T-helper 1 cell treated with Interleukin-12 subunit alpha and Interleukin-12 subunit beta and Interleukin-4 antibody, amounts not matched to agents 30 ng/mL and 1 ng/mL, for 36 hours (primary cell): Measurements from ENCODE around the gene TMEM225. TPM values are rescaled to one million over a fixed set of nuclear protein-coding genes. Genes with fewer than 3 reads are reported as not detected.
"Not testable (repeated sequence)": the region's sequence is repeated elsewhere in the genome, so short reads cannot be mapped to it uniquely, and the experiment has no call there.

Experiments
- intact Hi-C: fragments of 100-400 bp; cut with micrococcal nuclease; formaldehyde crosslinking; loops from one replicate; pipeline ENCODE4 v1.15.1; 2024
- total RNA-seq: library from RNA; stranded (reverse); gene quantifications from 2 replicates; pipeline ENCODE4 v1.2.3, GENCODE V29; 2022

The TMEM225 gene, protein sequence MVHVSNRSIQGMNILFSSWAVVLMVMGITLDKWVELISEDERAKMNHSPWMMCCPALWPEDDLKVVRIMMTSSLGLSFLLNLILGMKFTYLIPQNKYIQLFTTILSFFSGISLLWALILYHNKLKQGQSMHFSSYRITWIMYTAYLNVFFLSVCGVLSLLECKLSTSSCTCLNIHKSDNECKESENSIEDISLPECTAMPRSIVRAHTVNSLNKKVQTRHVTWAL
- not detected in 2 replicates for total RNA-seq

DNA sequence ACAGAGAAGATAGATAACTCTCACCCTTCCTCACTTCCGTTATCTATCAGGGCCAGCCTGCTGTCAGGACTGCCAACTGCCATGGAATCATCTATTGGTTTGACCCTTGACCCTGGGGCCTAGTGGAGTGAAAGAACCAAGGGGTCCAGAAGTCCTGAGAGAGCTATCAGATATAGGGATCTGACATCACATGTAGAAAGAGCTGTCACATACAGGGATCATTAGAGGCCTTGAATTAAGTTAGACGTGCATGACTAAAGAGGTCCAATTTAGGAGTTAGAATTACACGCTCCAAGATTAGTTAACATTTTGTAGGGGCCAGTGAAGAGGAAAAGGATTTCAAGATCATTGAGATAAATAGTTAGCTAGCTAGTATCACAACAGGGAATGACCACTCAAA, at the start of gene TMEM225:
Gene TMEM225 (minus strand): TSS at position 101 of the 400 bp plus-strand sequence. CDS start 245 bp downstream, outside the sequence.
- intact Hi-C loops, result no loop called here

DNA sequence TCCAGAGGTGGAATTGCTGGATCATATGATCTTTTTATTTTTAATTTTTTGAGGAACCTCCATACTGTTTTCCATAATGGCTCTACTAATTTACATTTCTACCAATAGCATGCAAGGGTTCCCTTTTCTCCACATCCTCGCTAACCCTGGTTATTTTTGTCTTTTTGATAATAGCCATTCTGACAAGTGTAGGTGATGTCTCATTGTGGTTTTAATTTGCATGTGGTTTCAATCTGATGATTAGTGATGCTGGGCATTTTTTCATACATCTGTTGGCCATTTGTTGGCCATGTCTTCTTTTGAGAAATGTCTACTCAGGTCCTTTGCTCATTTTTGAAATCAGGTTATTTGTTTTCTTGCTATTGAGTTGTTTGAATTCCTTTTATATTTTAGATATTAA, 38.6 kb upstream of the TMEM225 start:
- intact Hi-C loops, result no loop called here

DNA sequence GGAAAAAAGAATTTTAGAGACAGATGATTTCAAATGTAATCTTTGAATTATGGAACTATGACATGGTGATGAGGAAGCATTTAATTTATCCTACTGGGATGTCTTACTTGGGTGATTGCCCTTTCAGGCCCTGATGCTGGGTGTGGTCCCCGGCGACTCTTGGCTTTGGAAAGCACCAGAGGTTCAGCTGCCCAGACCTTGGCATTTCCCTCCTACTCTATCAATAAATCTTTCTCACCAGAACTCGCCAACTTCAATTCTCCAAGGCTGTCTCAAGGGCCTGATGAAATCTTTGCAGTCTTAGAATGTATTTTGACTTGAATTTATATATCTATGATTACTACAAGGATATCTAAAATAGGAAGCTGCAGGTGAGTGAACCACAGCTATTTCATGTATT, 35.5 kb upstream of the TMEM225 start:
- intact Hi-C loops, result no loop called here

DNA sequence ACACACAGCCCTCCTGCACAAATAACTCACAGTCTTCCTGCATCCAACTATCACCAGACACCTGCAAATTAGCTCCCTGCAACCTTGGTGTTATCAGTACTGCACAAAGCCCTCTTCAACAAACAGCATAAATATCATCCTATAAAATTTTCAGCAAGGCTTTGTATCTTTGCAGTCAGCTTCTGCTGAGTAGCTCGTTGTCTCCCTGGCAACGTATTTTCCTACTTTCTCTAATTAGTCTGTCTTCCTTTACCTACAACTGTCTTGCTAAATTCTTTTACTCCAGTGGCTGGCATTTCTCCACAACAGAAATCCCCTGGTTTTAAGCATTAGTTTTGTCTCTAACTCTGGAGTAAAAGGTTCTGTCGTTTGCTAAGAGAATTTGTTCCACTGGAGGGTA, 20.4 kb upstream of the TMEM225 start:
- intact Hi-C loops, result no loop called here

DNA sequence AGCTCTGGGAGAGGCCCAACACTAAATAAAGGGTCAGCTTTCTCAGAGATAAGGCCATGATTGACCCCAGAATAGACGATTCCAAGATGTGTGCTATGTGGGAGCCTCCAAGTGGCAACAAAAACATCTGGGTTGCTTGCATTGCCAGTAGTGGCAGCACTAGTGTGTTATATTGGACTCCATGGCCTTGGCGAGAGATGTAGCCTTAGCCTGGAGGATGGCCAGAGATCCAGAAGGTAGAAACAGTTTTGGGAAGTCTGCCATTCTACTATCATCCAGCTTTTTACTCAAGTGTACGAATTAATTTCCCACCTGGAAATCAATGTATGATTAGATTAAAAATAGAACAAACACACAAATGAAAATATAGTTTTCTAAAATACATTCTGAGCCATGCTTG, 19.5 kb upstream of the TMEM225 start:
- intact Hi-C loops, result no loop called here

DNA sequence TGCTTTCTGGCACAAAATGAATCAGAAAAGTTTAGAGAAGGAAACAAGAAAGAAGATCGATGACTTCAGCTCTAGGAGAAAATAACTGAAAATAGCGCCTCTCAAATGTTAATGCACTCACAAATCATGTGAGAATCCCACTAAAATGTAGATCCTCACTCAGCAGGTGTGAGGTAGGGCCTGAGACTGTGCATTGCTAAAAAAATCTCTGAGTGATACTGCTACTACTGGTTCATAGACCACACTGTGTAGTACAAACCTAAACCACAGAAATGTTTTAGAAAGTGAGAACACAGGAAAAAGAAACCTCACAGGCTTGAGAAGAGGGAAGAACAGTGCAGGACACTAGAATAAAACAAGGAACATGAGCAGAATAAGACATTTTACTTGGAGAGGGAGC, 18.5 kb upstream of the TMEM225 start:
- intact Hi-C loops, result no loop called here

DNA sequence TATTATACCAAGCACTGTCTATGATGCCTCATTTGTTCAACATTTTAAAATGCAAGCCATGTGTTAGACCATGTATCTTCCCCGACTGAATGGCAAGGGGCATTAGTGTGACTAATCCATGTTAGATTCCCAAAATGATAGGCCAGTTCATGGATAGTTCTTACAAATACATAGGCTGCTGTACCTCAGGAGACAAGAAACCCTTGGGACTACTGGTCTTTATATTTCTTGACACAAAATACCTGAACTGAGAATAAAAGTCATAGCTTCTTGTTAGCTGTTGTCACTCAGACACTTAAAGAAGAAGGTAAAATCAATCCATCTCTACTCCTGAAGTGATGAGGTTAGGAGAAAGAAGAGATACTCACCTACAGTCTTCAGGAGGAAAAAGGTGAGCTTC, 16.4 kb upstream of the TMEM225 start, which contains the start of gene OR8D4:
Gene OR8D4 (plus strand): TSS at position 301 of the 400 bp plus-strand sequence. CDS start 4,265 bp downstream, outside the sequence.
- intact Hi-C loops, result no loop called here

DNA sequence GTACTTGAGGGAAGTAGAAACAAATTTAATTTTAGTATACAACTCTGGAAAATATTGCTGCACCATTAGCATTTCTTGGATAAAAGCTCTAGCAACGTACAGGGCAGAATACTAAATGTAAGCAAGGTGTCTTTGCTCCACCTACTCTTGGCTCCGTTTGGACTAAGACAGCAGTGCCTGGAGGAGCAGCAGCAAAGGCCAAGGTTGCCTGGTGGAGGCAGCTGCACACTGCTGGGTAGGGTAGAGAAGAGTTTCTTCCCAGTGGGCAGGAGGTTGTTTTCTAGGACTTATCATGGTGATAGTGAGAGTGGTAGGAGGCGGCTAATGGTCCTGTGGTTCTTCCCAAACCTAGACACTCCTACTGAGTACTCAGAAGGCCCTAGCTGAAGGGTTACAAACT, 14.3 kb upstream of the TMEM225 start:
- intact Hi-C loops, result no loop called here

DNA sequence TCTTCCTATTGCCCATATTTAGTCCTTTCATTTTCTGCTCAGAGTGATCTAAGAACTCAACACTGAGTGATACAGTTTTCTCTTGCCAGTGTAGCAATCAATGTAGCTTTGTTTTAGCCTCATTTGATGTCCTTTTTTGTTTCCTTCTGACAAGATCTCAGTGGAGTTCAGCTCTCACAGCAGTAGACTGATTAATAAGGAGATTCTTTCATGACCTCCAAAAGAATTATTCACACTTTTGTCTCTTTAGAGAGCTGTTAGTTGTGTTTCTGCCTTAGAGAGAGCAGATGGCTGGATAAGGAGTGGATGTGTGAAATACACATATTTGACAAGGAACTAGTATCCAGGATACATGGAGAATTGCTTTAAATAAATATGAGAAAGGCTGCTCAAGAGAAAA, 6.6 kb upstream of the TMEM225 start:
- intact Hi-C loops, result no loop called here

DNA sequence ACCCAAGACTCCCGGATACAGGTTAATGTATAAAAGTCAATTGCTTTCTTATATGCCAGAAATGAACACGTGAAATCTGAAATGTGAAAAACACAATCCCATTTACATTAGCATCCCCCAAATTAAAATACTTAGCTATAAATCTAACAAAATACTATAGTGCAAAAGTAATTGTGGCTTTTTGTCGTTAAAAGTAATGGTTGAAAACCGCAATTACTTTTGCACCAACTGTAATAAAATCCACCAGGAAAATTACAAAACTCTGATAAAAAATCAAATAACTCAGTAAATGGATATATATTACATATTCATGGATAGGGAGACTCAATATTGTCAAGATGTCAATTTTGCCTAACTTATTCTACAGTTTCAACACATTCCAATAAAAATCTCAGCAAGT, 4.6 kb downstream of the TMEM225 start:
- intact Hi-C loops, result no loop called here

DNA sequence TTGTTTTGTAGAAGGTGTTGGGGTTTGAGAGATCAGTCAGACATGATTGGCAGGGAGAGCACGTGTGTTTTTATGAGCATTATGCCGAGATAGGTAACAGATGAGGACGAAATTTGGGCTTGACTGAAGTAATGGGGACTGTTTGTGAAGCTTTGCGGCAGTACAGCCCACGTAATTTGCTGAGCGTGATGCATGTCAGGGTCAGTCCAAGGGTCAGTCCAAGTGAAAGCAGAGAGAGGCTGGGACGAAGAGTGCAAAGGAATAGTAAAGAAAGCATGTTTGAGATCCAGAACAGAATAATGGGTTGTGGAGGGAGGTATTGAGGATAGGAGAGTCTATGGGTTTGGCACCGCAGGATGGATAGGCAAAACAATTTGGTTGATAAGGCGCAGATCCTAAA, 17.7 kb downstream of the TMEM225 start:
- intact Hi-C loops, result not testable (repeated sequence)

DNA sequence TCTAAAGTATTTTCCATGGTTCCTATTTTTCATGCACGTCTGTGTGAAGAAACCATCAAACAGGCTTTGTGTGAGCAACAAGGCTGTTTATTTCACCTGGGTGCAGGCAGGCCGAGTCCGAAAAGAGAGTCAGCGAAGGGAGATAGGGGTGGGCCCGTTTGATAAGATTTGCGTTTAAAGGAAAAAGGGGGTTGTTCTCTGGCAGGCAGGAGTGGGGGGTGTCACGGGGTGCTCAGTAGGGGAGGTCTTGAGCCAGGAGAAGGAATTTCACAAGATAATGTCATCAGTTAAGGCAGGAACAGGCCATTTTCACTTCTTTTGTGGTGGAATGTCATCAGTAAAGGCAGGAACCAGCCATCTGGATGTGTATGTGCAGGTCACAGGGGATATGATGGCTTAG, 20.2 kb downstream of the TMEM225 start:
- intact Hi-C loops, result not testable (repeated sequence)

DNA sequence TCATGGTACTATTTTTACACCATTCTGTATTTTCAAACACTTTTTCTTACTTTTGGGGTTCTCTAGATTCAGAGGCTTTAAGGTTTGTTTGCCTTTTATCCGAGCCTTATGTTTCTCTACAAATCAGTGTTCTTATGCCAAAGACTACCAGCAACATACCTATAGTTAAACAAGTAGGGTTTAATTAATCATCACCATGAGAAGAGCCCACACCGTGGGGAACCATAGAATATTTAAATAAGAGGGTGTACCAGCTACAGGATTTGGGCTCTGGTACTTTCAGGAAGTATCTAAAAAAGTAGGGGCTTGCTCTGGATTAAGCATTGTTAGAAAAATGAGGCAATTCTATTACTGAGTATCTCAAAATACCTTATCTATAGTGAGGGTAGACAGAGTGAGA, 25.7 kb downstream of the TMEM225 start:
- intact Hi-C loops, result no loop called here

DNA sequence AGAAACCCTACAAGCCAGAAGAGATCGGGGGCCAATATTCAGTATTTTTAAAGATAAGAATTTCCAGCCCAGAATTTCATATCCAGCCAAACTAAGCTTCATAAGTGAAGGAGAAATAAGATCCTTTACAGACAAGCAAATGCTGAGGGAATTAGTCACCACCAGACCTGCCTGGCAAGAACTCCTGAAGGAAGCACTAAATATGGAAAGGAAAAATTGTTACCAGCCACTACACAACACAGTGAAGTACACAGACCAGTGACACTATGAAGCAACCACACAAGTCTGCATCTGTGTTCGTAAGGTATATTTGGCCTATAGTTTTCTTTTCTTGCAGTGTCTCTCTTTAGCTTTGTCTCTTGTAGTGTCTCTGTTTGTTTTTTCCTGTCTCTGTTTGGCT, 29.0 kb downstream of the TMEM225 start:
- intact Hi-C loops, result no loop called here

DNA sequence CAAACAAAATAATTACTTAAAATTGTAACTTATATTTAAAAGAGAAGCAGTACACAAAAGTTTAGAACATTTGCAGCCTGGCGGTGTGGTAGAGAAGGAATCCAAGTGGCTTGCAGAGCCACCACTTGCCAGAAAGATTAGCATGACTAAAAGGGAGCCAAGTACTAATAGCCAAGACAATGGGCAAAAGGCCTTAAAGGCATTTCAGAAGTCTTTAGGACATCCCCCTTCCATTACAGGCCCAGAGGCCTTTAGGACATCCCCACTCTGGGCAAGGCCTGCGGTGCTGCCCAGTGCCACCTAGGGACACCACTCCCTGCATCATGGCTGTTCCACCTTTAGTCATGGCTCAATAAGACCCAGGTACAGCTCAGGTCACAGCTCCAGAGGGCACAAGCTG, 32.4 kb downstream of the TMEM225 start:
- intact Hi-C loops, result no loop called here

DNA sequence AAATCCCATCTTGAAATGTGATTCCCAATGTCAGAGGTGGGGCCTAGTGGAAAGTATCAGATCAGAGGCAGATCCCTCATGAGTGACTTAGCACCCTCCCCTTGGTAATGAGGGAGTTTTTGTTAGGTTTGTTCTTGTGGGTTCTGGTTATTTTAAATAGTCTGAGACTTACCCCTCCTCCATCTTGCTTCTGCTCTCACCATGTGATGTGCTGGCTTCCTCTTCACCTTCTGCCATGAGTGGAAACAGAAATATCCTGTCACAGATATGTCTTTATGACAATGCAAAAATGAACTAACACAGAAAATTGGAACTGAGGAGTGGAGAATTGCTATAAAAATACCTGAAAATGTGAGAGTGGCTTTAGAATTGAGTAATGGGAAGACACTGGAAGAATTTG, 33.1 kb downstream of the TMEM225 start:
- intact Hi-C loops, result no loop called here

DNA sequence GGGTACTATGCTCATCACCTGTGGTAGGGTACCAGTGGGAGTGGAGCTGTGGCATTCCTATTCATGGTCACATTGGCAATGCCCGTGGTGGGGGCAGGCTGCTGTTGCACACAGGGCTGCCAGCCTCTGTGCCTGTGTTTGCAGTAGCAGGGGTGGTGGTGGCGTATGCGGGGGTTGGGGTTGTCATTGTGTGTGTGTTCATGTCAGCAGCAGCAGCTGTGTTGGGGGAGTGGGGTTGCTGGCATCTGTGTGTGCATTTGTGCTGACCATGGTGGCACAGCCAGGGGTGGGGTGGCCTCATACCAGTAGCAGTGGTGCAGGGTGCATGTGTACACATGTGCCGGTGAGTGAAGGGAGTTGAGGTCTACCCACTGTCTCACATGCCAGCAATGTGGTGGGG, 34.4 kb downstream of the TMEM225 start:
- intact Hi-C loops, result no loop called here

DNA sequence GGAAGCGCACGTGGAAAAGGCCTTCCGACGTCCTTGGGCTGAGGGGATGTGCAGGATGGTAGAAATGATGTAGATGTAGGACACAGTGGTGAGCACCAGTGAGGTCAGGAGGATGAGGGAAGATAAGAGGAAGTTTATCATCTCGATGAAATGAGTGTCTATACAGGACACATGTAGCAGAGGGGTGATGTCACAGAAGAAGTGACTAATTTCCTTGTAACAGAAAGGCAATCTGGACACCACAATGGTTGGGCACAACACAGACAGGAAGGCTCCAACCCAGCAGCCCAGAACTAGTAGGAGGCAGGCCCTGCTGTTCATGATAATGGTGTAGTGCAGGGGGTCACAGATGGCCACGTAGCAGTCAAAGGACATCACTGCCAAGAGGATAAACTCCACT, 44.3 kb downstream of the TMEM225 start:
- intact Hi-C loops, result no loop called here

DNA sequence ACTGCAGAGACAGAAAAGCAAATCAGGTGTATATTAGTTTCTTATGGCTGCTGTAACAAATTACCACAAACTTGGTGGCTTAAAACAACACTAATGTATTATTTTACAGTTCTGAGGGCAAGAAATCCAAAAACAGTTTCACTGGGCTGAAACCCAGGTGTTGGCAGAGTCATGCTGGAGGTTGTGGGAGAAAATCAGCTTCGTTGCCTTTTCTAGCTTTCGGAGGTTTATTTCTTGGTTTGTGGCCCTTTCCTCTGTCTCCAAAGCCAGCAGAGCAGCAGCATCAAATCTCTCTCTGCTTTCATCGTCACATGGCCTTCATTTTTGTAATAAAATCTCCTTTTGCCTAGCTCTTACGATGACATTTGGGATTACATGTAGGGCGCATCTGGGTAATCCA, 46.3 kb downstream of the TMEM225 start:
- intact Hi-C loops, result no loop called here

DNA sequence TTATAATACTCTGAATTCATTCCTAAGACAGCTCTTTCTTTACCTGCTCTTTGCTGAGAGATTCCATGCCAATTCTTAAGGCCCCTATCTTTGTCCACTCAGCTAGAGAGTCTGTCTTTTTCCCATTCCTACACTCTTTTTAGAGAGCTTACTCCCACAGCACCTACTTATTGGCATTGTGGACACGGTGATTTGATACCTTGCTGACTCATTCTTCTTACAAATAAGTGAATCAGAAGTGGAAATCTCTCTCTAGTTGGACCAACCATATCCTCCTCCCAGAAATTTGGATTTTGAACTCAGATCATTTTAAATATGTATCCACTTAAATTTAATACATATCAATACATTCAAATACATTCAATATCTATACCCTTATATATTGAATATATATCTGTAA, 46.8 kb downstream of the TMEM225 start:
- intact Hi-C loops, result no loop called here

DNA sequence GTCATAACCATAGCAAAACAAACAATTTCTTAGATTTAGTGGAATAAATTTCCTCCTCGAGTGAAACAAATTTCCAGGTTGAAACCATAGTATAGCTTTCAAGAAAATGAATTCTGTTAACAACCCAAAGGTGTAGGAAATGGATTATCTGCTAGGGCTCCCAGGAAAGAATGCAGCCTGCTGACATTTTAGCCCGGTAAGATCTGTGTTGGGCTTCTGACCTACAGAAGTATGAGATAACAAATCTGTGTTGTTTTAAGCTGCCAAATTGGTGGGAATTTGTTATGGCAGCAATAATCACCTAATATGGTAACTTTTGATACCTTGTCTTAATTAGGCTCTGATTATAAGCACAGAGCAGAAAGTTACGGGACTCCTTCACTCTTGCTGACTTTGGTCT, 47.3 kb downstream of the TMEM225 start:
- intact Hi-C loops, result no loop called here

DNA sequence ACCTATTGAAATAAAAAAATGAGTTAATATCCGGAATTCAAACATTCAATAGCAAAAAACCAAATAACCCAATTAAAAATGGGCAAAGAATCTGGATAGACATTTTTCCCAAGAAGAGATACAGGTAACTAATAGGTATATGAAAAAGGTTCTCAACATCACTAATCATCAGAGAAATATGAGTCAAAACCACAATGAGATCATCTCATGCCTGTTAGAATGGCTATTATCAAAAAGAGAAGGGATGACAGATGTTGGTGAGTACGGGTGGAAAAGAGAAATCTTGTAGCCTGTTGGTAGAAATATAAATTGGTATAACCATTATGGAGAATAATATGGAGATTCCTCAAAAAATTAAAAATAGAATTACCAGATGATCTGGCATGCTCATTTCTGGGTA, 52.4 kb downstream of the TMEM225 start:
- intact Hi-C loops, result no loop called here
